Neural cell (in vitro differentiated cells): ENCODE measurements around the gene POU6F2. TPM values are rescaled to one million over a fixed set of nuclear protein-coding genes. Genes with fewer than 3 reads are reported as not detected.

Experiments
- H2AFZ ChIP-seq: fragments of 200-600, 300-800 bp; sonication (generic), shearing (Covaris generic); 2 replicates; pipeline ENCODE4 v1.6.0; 2014; ENCODE audit warnings: low read depth, mild to moderate bottlenecking, antibody characterized with exemption, low read length, moderate library complexity
- H3F3A ChIP-seq: fragments of 200-600 bp; shearing (Covaris generic); 2 replicates; pipeline ENCODE4 v1.6.1; 2016; ENCODE audit warnings: mild to moderate bottlenecking, moderate library complexity, mixed read lengths, antibody characterized with exemption, low read length; ENCODE audit not compliant: insufficient read depth, poor library complexity, severe bottlenecking
- H3K27ac ChIP-seq: fragments of 200-600, 300-800 bp; sonication (generic), shearing (Covaris generic); 2 replicates; pipeline ENCODE4 v1.5.1; 2014; ENCODE audit warnings: mild to moderate bottlenecking, low read length, moderate library complexity
- H3K27me3 ChIP-seq: fragments of 300-800, 200-600 bp; sonication (generic), shearing (Covaris generic); 2 replicates; pipeline ENCODE4 v1.6.0; 2014; ENCODE audit warnings: mild to moderate bottlenecking, low read depth, low read length, moderate library complexity; ENCODE audit not compliant: insufficient read depth
- H3K36me3 ChIP-seq: fragments of 300-800, 200-600 bp; sonication (generic), shearing (Covaris generic); 2 replicates; pipeline ENCODE4 v1.5.1; 2014; ENCODE audit warnings: mild to moderate bottlenecking, antibody characterized with exemption, low read length, moderate library complexity; ENCODE audit not compliant: insufficient read depth
- H3K4me2 ChIP-seq: fragments of 300-800, 200-600 bp; sonication (generic), shearing (Covaris generic); 2 replicates; pipeline ENCODE4 v1.6.0; 2014; ENCODE audit warnings: mild to moderate bottlenecking, low read length
- H3K4me3 ChIP-seq: fragments of 300-800, 200-600 bp; sonication (generic), shearing (Covaris generic); 2 replicates; pipeline ENCODE4 v1.5.1; 2014; ENCODE audit warnings: mild to moderate bottlenecking, low read length, moderate library complexity
- H3K79me2 ChIP-seq: fragments of 200-600 bp; shearing (Covaris generic); replicated peaks from 2 replicates; pipeline ENCODE4 v1.6.0; 2014; ENCODE audit warnings: mild to moderate bottlenecking, low read length, moderate library complexity; ENCODE audit not compliant: insufficient read depth
- H3K9ac ChIP-seq: fragments of 300-800, 200-600 bp; sonication (generic), shearing (Covaris generic); 2 replicates; pipeline ENCODE4 v1.6.1; 2016; ENCODE audit warnings: mild to moderate bottlenecking, low read length, mixed read lengths
- H3K9me2 ChIP-seq: fragments of 200-600 bp; shearing (Covaris generic); 2 replicates; pipeline ENCODE4 v1.6.1; 2016; ENCODE audit warnings: mild to moderate bottlenecking, low read length, mixed read lengths; ENCODE audit not compliant: insufficient read depth
- H3K9me3 ChIP-seq: fragments of 200-600, 300-800 bp; sonication (generic), shearing (Covaris generic); 2 replicates; pipeline ENCODE4 v1.6.1; 2016; ENCODE audit warnings: mild to moderate bottlenecking, mixed run types, low read length, moderate library complexity, mixed read lengths
- H4K20me1 ChIP-seq: fragments of 200-600 bp; shearing (Covaris generic); 2 replicates; pipeline ENCODE4 v1.6.1; 2016; ENCODE audit warnings: mild to moderate bottlenecking, mixed run types; ENCODE audit not compliant: insufficient read depth
- EP300 ChIP-seq: fragments of 450-650 bp; conservative IDR thresholded peaks from 2 replicates; pipeline ENCODE4 v1.6.1; 2014; ENCODE audit warnings: antibody characterized with exemption, mild to moderate bottlenecking, moderate library complexity; ENCODE audit not compliant: poor library complexity, severe bottlenecking
- EZH2 ChIP-seq: fragments of 200-600, 300-800 bp; shearing (Covaris generic), sonication (generic); IDR thresholded peaks from 2 replicates; pipeline ENCODE4 v1.6.1; 2014; ENCODE audit warnings: antibody characterized with exemption, low read length, borderline replicate concordance, mild to moderate bottlenecking; ENCODE audit not compliant: insufficient read depth, poor library complexity, severe bottlenecking
- MXI1 ChIP-seq: fragments of 450-650 bp; conservative IDR thresholded peaks from 2 replicates; pipeline ENCODE4 v1.6.1; 2014; ENCODE audit warnings: antibody characterized with exemption, mild to moderate bottlenecking; ENCODE audit not compliant: poor library complexity, severe bottlenecking
- POLR2AphosphoS5 ChIP-seq: IDR thresholded peaks from 2 replicates; pipeline ENCODE4 v1.6.1; 2012
- RAD21 ChIP-seq: fragments of 450-650 bp; conservative IDR thresholded peaks from 2 replicates; pipeline ENCODE4 v1.6.1; 2014; ENCODE audit warnings: antibody characterized with exemption, mild to moderate bottlenecking, moderate library complexity
- REST ChIP-seq: IDR thresholded peaks from 2 replicates; pipeline ENCODE4 v1.6.1; 2012; ENCODE audit warnings: borderline replicate concordance
- SMC3 ChIP-seq: fragments of 450-650 bp; conservative IDR thresholded peaks from 2 replicates; pipeline ENCODE4 v1.6.1; 2014; ENCODE audit warnings: antibody characterized with exemption, mild to moderate bottlenecking, moderate library complexity; ENCODE audit not compliant: poor library complexity
- TAF1 ChIP-seq: IDR thresholded peaks from 2 replicates; pipeline ENCODE4 v1.6.1; 2012; ENCODE audit warnings: low read depth
- polyA plus RNA-seq: library from polyadenylated mRNA; depleted of rRNA; stranded (reverse); fragments of >200 nt; gene quantifications from 2 replicates; pipeline ENCODE4 v1.2.3, GENCODE V29; 2014
- TF ChIP-seq, protein P1 (sequence below): fragments of 450-650 bp; IDR thresholded peaks from 2 replicates; pipeline ENCODE4 v1.5.1; 2014; ENCODE audit warnings: antibody characterized with exemption, mild to moderate bottlenecking, moderate library complexity; ENCODE audit not compliant: poor library complexity, severe bottlenecking

Gene POU6F2
- polyA plus RNA-seq, 1 donor from 2014 or later, result 2.8 TPM

DNA sequence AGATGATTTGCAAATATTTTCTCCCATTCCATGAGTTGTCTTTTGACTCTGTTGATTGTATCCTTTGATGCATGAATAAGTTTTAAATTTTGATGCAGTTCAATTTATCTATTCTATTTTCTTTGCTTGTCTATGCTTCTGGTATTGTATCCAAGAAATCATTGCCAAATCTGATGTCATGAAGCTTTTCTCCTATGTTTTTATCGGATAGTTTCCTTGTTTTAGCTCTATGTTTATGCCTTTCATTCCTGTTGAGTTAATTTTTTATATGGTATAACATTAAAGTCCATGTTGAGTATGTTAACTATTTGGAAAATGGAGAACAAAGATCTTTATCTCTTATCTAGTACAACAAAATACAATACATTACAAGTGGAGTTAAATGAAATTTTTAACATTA lies 41.1 kb upstream of the POU6F2 start:
- no peaks in the 10 kb centered on the region for H4K20me1 ChIP-seq
- TF ChIP-seq POLR2AphosphoS5 (no peak), TAF1 (no peak), MXI1 (no peak), EP300 (no peak), REST (no peak), SMC3 (no peak), RAD21 (no peak), EZH2 (no peak)
- TF ChIP-seq, protein P1, sequence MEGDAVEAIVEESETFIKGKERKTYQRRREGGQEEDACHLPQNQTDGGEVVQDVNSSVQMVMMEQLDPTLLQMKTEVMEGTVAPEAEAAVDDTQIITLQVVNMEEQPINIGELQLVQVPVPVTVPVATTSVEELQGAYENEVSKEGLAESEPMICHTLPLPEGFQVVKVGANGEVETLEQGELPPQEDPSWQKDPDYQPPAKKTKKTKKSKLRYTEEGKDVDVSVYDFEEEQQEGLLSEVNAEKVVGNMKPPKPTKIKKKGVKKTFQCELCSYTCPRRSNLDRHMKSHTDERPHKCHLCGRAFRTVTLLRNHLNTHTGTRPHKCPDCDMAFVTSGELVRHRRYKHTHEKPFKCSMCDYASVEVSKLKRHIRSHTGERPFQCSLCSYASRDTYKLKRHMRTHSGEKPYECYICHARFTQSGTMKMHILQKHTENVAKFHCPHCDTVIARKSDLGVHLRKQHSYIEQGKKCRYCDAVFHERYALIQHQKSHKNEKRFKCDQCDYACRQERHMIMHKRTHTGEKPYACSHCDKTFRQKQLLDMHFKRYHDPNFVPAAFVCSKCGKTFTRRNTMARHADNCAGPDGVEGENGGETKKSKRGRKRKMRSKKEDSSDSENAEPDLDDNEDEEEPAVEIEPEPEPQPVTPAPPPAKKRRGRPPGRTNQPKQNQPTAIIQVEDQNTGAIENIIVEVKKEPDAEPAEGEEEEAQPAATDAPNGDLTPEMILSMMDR, result no peak
- no peaks in the 10 kb centered on the region for H3K9me3 ChIP-seq
- H3F3A ChIP-seq, result no peaks in the 10 kb centered on the region
- no peaks in the 10 kb centered on the region for H3K36me3 ChIP-seq
- H3K9me2 ChIP-seq, result no peaks in the 10 kb centered on the region
- H3K27ac ChIP-seq, result no peak overlapping the region
- no peak overlapping the region for H3K9ac ChIP-seq
- H2AFZ ChIP-seq, result no peak overlapping the region
- no peaks in the 10 kb centered on the region for H3K79me2 ChIP-seq
- H3K4me3 ChIP-seq, result no peak overlapping the region
- H3K27me3 ChIP-seq, result no peaks in the 10 kb centered on the region
- H3K4me2 ChIP-seq, result no peak overlapping the region

- Histone ChIP-seq H4K20me1 (no peaks in the 10 kb centered on the region), H3K4me2 (no peak overlapping the region), H3K4me3 (no peak overlapping the region), H3K27ac (no peak overlapping the region), H3K9ac (no peak overlapping the region), H2AFZ (no peak overlapping the region), H3F3A (no peaks in the 10 kb centered on the region), H3K9me3 (no peaks in the 10 kb centered on the region), H3K36me3 (no peaks in the 10 kb centered on the region), H3K9me2 (no peaks in the 10 kb centered on the region), H3K79me2 (no peaks in the 10 kb centered on the region), H3K27me3 (no peaks in the 10 kb centered on the region)
- no peak for TF ChIP-seq MXI1
- TF ChIP-seq RAD21, result no peak
Measured at GRCh38 chr7:38938001-38938485, 39.7 kb upstream of the POU6F2 start.

- no peak overlapping the region for H2AFZ ChIP-seq
- no peaks in the 10 kb centered on the region for H3K36me3 ChIP-seq
- no peak overlapping the region for H3K27ac ChIP-seq
- no peaks in the 10 kb centered on the region for H4K20me1 ChIP-seq
- H3K4me2 ChIP-seq, result no peak overlapping the region
- no peak overlapping the region for H3K4me3 ChIP-seq
- no peaks in the 10 kb centered on the region for H3K27me3 ChIP-seq
- no peaks in the 10 kb centered on the region for H3F3A ChIP-seq
- H3K79me2 ChIP-seq, result no peaks in the 10 kb centered on the region
- no peaks in the 10 kb centered on the region for H3K9me3 ChIP-seq
- no peak for TF ChIP-seq SMC3
- TF ChIP-seq TAF1, result no peak
- TF ChIP-seq RAD21, result no peak
- TF ChIP-seq EZH2, result no peak
- no peaks in the 10 kb centered on the region for H3K9me2 ChIP-seq
- H3K9ac ChIP-seq, result no peak overlapping the region
Measured at GRCh38 chr7:38938589-38938988, 39.1 kb upstream of the POU6F2 start.
